Measurements from ENCODE around the gene CLRN1.

Gene CLRN1

GRCh38 chr3:150956376-150956775 is 16.2 kb downstream of the CLRN1 start:
- H3K4me3 ChIP-seq = no peak overlapping the region
- no peak overlapping the region for H3K4me2 ChIP-seq
- H3K27ac ChIP-seq = no peak overlapping the region
- no peak overlapping the region for H3K9ac ChIP-seq
- H3K36me3 ChIP-seq = no peaks in the 10 kb centered on the region
- H3K4me1 ChIP-seq = peaks cover 7% of the 10 kb centered on the region; the same call in 1 of the 2 replicates
- H4K20me1 ChIP-seq = no peaks in the 10 kb centered on the region
- H3K27me3 ChIP-seq = no peaks in the 10 kb centered on the region
- no peaks in the 10 kb centered on the region for H3K9me3 ChIP-seq
- TF ChIP-seq Cebpa-rat (IDR thresholded peaks at IDR 0.05) = no peak

DNA sequence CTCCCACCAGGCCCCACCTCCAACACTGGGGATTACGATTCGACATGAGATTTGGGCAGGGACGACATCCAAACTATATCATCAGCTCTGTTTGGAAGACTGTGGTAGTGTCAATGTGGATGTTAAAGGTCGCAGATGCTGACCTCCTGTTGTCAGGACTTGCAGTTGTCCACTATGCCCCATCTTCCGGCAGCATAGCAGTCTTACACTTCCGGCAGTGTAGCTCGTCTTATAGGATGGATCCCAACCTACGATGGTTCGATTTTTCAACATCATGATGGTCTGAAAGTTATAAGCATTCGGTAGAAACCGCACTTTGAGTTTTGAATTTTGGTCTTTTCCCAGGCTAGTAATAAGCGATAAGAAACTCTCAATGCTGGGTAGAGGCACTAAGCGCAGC is 20.6 kb downstream of the CLRN1 start:
- Histone ChIP-seq H3K9ac (no peak overlapping the region), H3K4me2 (no peak overlapping the region), H3K9me3 (no peaks in the 10 kb centered on the region), H3K4me1 (no peaks in the 10 kb centered on the region), H3K4me3 (no peak overlapping the region), H3K36me3 (no peaks in the 10 kb centered on the region), H3K27ac (no peak overlapping the region), H4K20me1 (no peaks in the 10 kb centered on the region), H3K27me3 (no peaks in the 10 kb centered on the region)
- TF ChIP-seq Cebpa-rat (IDR thresholded peaks at IDR 0.05) = no peak

- Histone ChIP-seq H3K4me1 (no peaks in the 10 kb centered on the region), H3K4me2 (no peak overlapping the region), H3K27me3 (no peaks in the 10 kb centered on the region), H3K4me3 (no peak overlapping the region), H3K27ac (no peak overlapping the region), H3K9me3 (peaks cover 13% of the 10 kb centered on the region), H4K20me1 (no peaks in the 10 kb centered on the region), H3K9ac (no peak overlapping the region), H3K36me3 (no peaks in the 10 kb centered on the region)
- TF ChIP-seq Cebpa-rat (IDR thresholded peaks at IDR 0.05) = no peak
Observed at GRCh38 chr3:150945226-150946032, 27.1 kb downstream of the CLRN1 start.

GRCh38 chr3:150942221-150942620 is 30.3 kb downstream of the CLRN1 start:
- TF ChIP-seq Cebpa-rat (IDR thresholded peaks at IDR 0.05) = no peak
- Histone ChIP-seq H3K9me3 (peaks cover 13% of the 10 kb centered on the region), H3K4me1 (no peaks in the 10 kb centered on the region), H3K4me2 (no peak overlapping the region), H3K36me3 (no peaks in the 10 kb centered on the region), H3K27ac (no peak overlapping the region), H3K4me3 (no peak overlapping the region), H3K9ac (no peak overlapping the region), H4K20me1 (no peaks in the 10 kb centered on the region), H3K27me3 (no peaks in the 10 kb centered on the region)

DNA sequence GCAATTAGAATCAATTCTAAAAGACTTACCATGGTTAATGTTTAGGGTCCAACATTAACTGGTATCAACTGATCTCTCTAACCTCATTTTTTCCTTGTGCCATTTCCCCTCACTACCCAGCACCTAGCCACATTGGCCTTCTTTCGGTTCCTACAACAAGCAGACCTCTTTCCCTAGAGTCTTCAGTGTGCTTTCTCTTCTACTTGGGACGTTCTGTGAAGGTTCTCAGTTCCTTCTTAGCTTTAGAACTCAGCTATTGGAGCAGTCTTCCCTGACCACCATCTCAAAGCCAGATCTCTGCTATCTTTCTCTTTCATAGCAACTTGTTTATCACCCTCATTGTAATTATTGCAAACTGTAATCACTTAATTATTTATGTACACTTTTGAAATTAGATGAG is 35.8 kb downstream of the CLRN1 start:
- Histone ChIP-seq H3K4me2 (no peak overlapping the region), H3K9ac (no peak overlapping the region), H3K27me3 (no peaks in the 10 kb centered on the region)

DNA sequence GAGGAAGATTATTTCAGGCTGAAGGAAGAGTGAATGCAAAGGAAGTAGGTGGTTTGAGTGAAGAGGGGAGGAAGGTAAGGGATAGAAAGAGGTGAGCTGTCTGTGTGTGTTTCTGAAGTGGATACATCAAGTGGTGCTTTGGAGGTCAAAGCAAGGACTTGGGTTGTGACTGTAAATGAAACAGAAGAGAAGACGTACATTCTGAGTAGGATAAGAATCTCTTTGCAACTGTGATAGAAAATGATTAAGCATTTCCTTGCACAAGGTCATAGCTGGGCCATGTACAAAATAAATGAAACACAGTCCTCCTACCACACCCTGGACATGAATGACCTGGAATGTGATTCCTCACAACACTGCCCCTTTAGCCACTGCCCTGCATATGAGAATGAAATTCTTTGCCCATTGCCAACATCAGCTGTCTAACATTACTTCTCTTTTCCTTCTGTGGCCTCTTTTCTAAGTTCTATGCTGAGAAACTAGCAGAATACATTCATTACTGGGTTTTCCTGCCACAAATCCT is 39.0 kb downstream of the CLRN1 start:
- no peaks in the 10 kb centered on the region for H3K36me3 ChIP-seq
- H3K27me3 ChIP-seq = no peaks in the 10 kb centered on the region
- H3K27ac ChIP-seq = no peak overlapping the region
- H3K4me2 ChIP-seq = no peak overlapping the region
- no peaks in the 10 kb centered on the region for H3K9me3 ChIP-seq
- H3K9ac ChIP-seq = no peak overlapping the region
- H3K4me1 ChIP-seq = no peaks in the 10 kb centered on the region
- TF ChIP-seq Cebpa-rat (IDR thresholded peaks at IDR 0.05) = no peak
- no peaks in the 10 kb centered on the region for H4K20me1 ChIP-seq
- no peak overlapping the region for H3K4me3 ChIP-seq

More for the DNA sequence above, 35.8 kb downstream of the CLRN1 start:
- Histone ChIP-seq H3K36me3 (no peaks in the 10 kb centered on the region), H3K4me1 (no peaks in the 10 kb centered on the region), H3K9me3 (no peaks in the 10 kb centered on the region), H3K4me3 (no peak overlapping the region), H4K20me1 (no peaks in the 10 kb centered on the region), H3K27ac (no peak overlapping the region)
- TF ChIP-seq Cebpa-rat (IDR thresholded peaks at IDR 0.05) = no peak

- no peak overlapping the region for H3K4me3 ChIP-seq
- H3K4me1 ChIP-seq = no peaks in the 10 kb centered on the region
- no peak overlapping the region for H3K4me2 ChIP-seq
- H3K9me3 ChIP-seq = no peaks in the 10 kb centered on the region
- H3K36me3 ChIP-seq = no peaks in the 10 kb centered on the region
- no peak for TF ChIP-seq Cebpa-rat (IDR thresholded peaks at IDR 0.05)
- H4K20me1 ChIP-seq = no peaks in the 10 kb centered on the region
- H3K9ac ChIP-seq = no peak overlapping the region
- no peak overlapping the region for H3K27ac ChIP-seq
- no peaks in the 10 kb centered on the region for H3K27me3 ChIP-seq
Observed at GRCh38 chr3:150931745-150932144, 40.8 kb downstream of the CLRN1 start.

DNA sequence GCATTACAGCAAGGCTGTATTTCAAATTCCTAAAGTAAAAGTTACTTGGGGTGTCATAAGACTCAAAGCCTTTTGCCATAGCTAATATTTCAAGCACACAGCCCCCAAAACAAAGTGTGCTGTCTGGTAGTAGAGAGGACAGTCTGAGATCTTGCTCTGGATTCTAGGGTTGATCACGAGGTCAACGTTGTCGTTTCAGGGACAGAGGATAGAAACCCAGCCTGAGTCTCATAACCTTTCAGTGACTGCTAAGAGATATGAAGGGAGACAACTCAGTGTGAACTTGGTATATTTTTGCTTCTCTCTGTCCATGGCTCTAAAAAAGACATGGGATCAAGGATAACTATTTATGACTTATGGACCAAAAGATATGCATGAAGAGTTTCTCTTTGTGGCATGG is 41.7 kb downstream of the CLRN1 start:
- no peaks in the 10 kb centered on the region for H3K36me3 ChIP-seq
- no peak overlapping the region for H3K4me3 ChIP-seq
- no peak overlapping the region for H3K9ac ChIP-seq
- H3K4me2 ChIP-seq = no peak overlapping the region
- no peaks in the 10 kb centered on the region for H3K4me1 ChIP-seq
- TF ChIP-seq Cebpa-rat (IDR thresholded peaks at IDR 0.05) = no peak
- H3K27me3 ChIP-seq = no peaks in the 10 kb centered on the region
- no peak overlapping the region for H3K27ac ChIP-seq
- H3K9me3 ChIP-seq = no peaks in the 10 kb centered on the region
- no peaks in the 10 kb centered on the region for H4K20me1 ChIP-seq

- H3K27ac ChIP-seq = no peak overlapping the region
- no peak overlapping the region for H3K4me3 ChIP-seq
- no peaks in the 10 kb centered on the region for H3K9me3 ChIP-seq
- H4K20me1 ChIP-seq = no peaks in the 10 kb centered on the region
- no peak overlapping the region for H3K4me2 ChIP-seq
- TF ChIP-seq Cebpa-rat (IDR thresholded peaks at IDR 0.05) = no peak
- no peaks in the 10 kb centered on the region for H3K27me3 ChIP-seq
- no peak overlapping the region for H3K9ac ChIP-seq
- no peaks in the 10 kb centered on the region for H3K4me1 ChIP-seq
- H3K36me3 ChIP-seq = no peaks in the 10 kb centered on the region
Observed at GRCh38 chr3:150928234-150928633, 44.3 kb downstream of the CLRN1 start.

DNA sequence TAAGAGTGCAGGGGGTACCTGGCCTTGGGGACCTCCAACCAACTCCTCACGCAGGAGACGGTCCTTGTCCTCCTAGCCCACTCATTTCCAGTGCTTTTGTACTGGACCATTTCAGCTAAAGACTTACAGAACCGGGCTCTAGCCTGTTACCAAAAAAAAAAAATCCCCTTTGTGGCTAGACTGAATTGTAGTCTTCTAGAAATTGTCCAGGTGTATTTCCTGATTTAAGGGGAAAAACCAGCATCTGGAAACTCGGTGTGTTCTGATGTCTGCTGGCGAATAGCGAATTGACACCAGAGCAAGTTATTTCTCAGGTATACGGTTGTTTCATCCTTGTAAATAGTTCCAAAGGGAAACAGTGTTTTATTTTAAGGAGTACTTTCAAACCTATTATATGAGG is 46.2 kb downstream of the CLRN1 start:
- H3K9ac ChIP-seq = no peak overlapping the region
- no peaks in the 10 kb centered on the region for H3K9me3 ChIP-seq
- no peaks in the 10 kb centered on the region for H3K27me3 ChIP-seq
- no peak overlapping the region for H3K27ac ChIP-seq
- no peak overlapping the region for H3K4me3 ChIP-seq
- no peak overlapping the region for H3K4me2 ChIP-seq
- TF ChIP-seq Cebpa-rat (IDR thresholded peaks at IDR 0.05) = no peak
- H4K20me1 ChIP-seq = no peaks in the 10 kb centered on the region
- H3K36me3 ChIP-seq = no peaks in the 10 kb centered on the region
- H3K4me1 ChIP-seq = no peaks in the 10 kb centered on the region

Measured in BLaER1 (cell line).